Neural cell (in vitro differentiated cells): Measurements from ENCODE around the gene TXNDC16. TPM values are rescaled to one million over a fixed set of nuclear protein-coding genes. Genes with fewer than 3 reads are reported as not detected.

Experiments used
- H2AFZ ChIP-seq: fragments of 200-600, 300-800 bp; sonication (generic), shearing (Covaris generic); 2 replicates; pipeline ENCODE4 v1.6.0; 2014; ENCODE audit warnings: low read depth, mild to moderate bottlenecking, antibody characterized with exemption, low read length, moderate library complexity
- H3F3A ChIP-seq: fragments of 200-600 bp; shearing (Covaris generic); 2 replicates; pipeline ENCODE4 v1.6.1; 2016; ENCODE audit warnings: mild to moderate bottlenecking, moderate library complexity, mixed read lengths, antibody characterized with exemption, low read length; ENCODE audit not compliant: insufficient read depth, poor library complexity, severe bottlenecking
- H3K27ac ChIP-seq: fragments of 200-600, 300-800 bp; sonication (generic), shearing (Covaris generic); 2 replicates; pipeline ENCODE4 v1.5.1; 2014; ENCODE audit warnings: mild to moderate bottlenecking, low read length, moderate library complexity
- H3K27me3 ChIP-seq: fragments of 300-800, 200-600 bp; sonication (generic), shearing (Covaris generic); 2 replicates; pipeline ENCODE4 v1.6.0; 2014; ENCODE audit warnings: mild to moderate bottlenecking, low read depth, low read length, moderate library complexity; ENCODE audit not compliant: insufficient read depth
- H3K36me3 ChIP-seq: fragments of 300-800, 200-600 bp; sonication (generic), shearing (Covaris generic); 2 replicates; pipeline ENCODE4 v1.5.1; 2014; ENCODE audit warnings: mild to moderate bottlenecking, antibody characterized with exemption, low read length, moderate library complexity; ENCODE audit not compliant: insufficient read depth
- H3K4me2 ChIP-seq: fragments of 300-800, 200-600 bp; sonication (generic), shearing (Covaris generic); 2 replicates; pipeline ENCODE4 v1.6.0; 2014; ENCODE audit warnings: mild to moderate bottlenecking, low read length
- H3K4me3 ChIP-seq: fragments of 300-800, 200-600 bp; sonication (generic), shearing (Covaris generic); 2 replicates; pipeline ENCODE4 v1.5.1; 2014; ENCODE audit warnings: mild to moderate bottlenecking, low read length, moderate library complexity
- H3K79me2 ChIP-seq: fragments of 200-600 bp; shearing (Covaris generic); replicated peaks from 2 replicates; pipeline ENCODE4 v1.6.0; 2014; ENCODE audit warnings: mild to moderate bottlenecking, low read length, moderate library complexity; ENCODE audit not compliant: insufficient read depth
- H3K9ac ChIP-seq: fragments of 300-800, 200-600 bp; sonication (generic), shearing (Covaris generic); 2 replicates; pipeline ENCODE4 v1.6.1; 2016; ENCODE audit warnings: mild to moderate bottlenecking, low read length, mixed read lengths
- H3K9me2 ChIP-seq: fragments of 200-600 bp; shearing (Covaris generic); 2 replicates; pipeline ENCODE4 v1.6.1; 2016; ENCODE audit warnings: mild to moderate bottlenecking, low read length, mixed read lengths; ENCODE audit not compliant: insufficient read depth
- H3K9me3 ChIP-seq: fragments of 200-600, 300-800 bp; sonication (generic), shearing (Covaris generic); 2 replicates; pipeline ENCODE4 v1.6.1; 2016; ENCODE audit warnings: mild to moderate bottlenecking, mixed run types, low read length, moderate library complexity, mixed read lengths
- H4K20me1 ChIP-seq: fragments of 200-600 bp; shearing (Covaris generic); 2 replicates; pipeline ENCODE4 v1.6.1; 2016; ENCODE audit warnings: mild to moderate bottlenecking, mixed run types; ENCODE audit not compliant: insufficient read depth
- CTCF ChIP-seq: fragments of 450-650 bp; IDR thresholded peaks from 2 replicates; pipeline ENCODE4 v1.5.1; 2014; ENCODE audit warnings: antibody characterized with exemption, mild to moderate bottlenecking, moderate library complexity; ENCODE audit not compliant: poor library complexity, severe bottlenecking
- EP300 ChIP-seq: fragments of 450-650 bp; conservative IDR thresholded peaks from 2 replicates; pipeline ENCODE4 v1.6.1; 2014; ENCODE audit warnings: antibody characterized with exemption, mild to moderate bottlenecking, moderate library complexity; ENCODE audit not compliant: poor library complexity, severe bottlenecking
- EZH2 ChIP-seq: fragments of 200-600, 300-800 bp; shearing (Covaris generic), sonication (generic); IDR thresholded peaks from 2 replicates; pipeline ENCODE4 v1.6.1; 2014; ENCODE audit warnings: antibody characterized with exemption, low read length, borderline replicate concordance, mild to moderate bottlenecking; ENCODE audit not compliant: insufficient read depth, poor library complexity, severe bottlenecking
- MXI1 ChIP-seq: fragments of 450-650 bp; conservative IDR thresholded peaks from 2 replicates; pipeline ENCODE4 v1.6.1; 2014; ENCODE audit warnings: antibody characterized with exemption, mild to moderate bottlenecking; ENCODE audit not compliant: poor library complexity, severe bottlenecking
- SMC3 ChIP-seq: fragments of 450-650 bp; conservative IDR thresholded peaks from 2 replicates; pipeline ENCODE4 v1.6.1; 2014; ENCODE audit warnings: antibody characterized with exemption, mild to moderate bottlenecking, moderate library complexity; ENCODE audit not compliant: poor library complexity
- polyA plus RNA-seq: library from polyadenylated mRNA; depleted of rRNA; stranded (reverse); fragments of >200 nt; gene quantifications from 2 replicates; pipeline ENCODE4 v1.2.3, GENCODE V29; 2014
- TF ChIP-seq, protein P1 (sequence below): IDR thresholded peaks from 2 replicates; pipeline ENCODE4 v1.6.1; 2012; ENCODE audit warnings: borderline replicate concordance

The TXNDC16 gene
- polyA plus RNA-seq, 1 donor from 2014 or later = 58.4 TPM

GRCh38 chr14:52455291-52456088, 96.8 kb downstream of the TXNDC16 start:
- Histone ChIP-seq H3K9me3 (no peaks in the 10 kb centered on the region), H3K36me3 (no peaks in the 10 kb centered on the region), H3K27ac (no peak overlapping the region), H3F3A (no peaks in the 10 kb centered on the region), H3K9ac (no peak overlapping the region), H3K27me3 (no peaks in the 10 kb centered on the region), H3K4me2 (no peak overlapping the region), H3K4me3 (no peak overlapping the region), H3K9me2 (no peaks in the 10 kb centered on the region), H2AFZ (no peak overlapping the region), H3K79me2 (no peaks in the 10 kb centered on the region), H4K20me1 (no peaks in the 10 kb centered on the region)
- TF ChIP-seq EP300 (no peak), SMC3 (no peak), MXI1 (no peak)
- TF ChIP-seq, protein P1, sequence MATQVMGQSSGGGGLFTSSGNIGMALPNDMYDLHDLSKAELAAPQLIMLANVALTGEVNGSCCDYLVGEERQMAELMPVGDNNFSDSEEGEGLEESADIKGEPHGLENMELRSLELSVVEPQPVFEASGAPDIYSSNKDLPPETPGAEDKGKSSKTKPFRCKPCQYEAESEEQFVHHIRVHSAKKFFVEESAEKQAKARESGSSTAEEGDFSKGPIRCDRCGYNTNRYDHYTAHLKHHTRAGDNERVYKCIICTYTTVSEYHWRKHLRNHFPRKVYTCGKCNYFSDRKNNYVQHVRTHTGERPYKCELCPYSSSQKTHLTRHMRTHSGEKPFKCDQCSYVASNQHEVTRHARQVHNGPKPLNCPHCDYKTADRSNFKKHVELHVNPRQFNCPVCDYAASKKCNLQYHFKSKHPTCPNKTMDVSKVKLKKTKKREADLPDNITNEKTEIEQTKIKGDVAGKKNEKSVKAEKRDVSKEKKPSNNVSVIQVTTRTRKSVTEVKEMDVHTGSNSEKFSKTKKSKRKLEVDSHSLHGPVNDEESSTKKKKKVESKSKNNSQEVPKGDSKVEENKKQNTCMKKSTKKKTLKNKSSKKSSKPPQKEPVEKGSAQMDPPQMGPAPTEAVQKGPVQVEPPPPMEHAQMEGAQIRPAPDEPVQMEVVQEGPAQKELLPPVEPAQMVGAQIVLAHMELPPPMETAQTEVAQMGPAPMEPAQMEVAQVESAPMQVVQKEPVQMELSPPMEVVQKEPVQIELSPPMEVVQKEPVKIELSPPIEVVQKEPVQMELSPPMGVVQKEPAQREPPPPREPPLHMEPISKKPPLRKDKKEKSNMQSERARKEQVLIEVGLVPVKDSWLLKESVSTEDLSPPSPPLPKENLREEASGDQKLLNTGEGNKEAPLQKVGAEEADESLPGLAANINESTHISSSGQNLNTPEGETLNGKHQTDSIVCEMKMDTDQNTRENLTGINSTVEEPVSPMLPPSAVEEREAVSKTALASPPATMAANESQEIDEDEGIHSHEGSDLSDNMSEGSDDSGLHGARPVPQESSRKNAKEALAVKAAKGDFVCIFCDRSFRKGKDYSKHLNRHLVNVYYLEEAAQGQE = no peak

DNA sequence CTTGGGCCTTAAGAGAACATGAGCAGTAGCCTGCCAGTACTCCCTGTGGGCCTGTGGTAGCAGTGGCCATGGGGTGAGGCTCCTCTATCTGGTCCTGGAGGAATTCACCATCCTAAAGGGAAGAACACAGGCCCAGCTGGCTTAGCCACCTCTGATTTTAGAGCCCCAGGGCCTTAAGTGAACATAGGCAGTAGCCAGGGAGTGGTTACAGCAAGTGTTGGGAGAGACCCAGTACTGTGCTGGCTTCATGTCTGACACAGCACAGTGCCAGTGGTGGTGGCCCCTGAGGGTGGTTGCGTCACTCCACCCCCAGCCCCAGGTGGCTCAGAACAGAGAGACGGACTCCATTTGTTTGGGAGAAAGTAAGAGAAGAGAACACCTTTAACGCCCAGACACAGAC, 105.1 kb downstream of the TXNDC16 start:
- H3K9me3 ChIP-seq = no peaks in the 10 kb centered on the region
- no peak overlapping the region for H3K27ac ChIP-seq
- no peaks in the 10 kb centered on the region for H3F3A ChIP-seq
- H3K79me2 ChIP-seq = no peaks in the 10 kb centered on the region
- no peaks in the 10 kb centered on the region for H4K20me1 ChIP-seq
- H3K27me3 ChIP-seq = no peaks in the 10 kb centered on the region
- H3K36me3 ChIP-seq = no peaks in the 10 kb centered on the region
- no peak overlapping the region for H3K9ac ChIP-seq
- H3K4me3 ChIP-seq = no peak overlapping the region
- H2AFZ ChIP-seq = no peak overlapping the region
- H3K4me2 ChIP-seq = no peak overlapping the region
- TF ChIP-seq MXI1 = no peak
- TF ChIP-seq EZH2 = no peak
- no peaks in the 10 kb centered on the region for H3K9me2 ChIP-seq

GRCh38 chr14:52446355-52446754, 106.0 kb downstream of the TXNDC16 start:
- TF ChIP-seq CTCF = no peak
- Histone ChIP-seq H3F3A (no peaks in the 10 kb centered on the region), H4K20me1 (no peaks in the 10 kb centered on the region)

More at GRCh38 chr14:52446355-52446754, 106.0 kb downstream of the TXNDC16 start:
- Histone ChIP-seq H3K79me2 (no peaks in the 10 kb centered on the region), H3K36me3 (no peaks in the 10 kb centered on the region), H2AFZ (no peak overlapping the region), H3K27me3 (no peaks in the 10 kb centered on the region), H3K4me2 (no peak overlapping the region), H3K9me3 (no peaks in the 10 kb centered on the region), H3K9ac (no peak overlapping the region), H3K4me3 (no peak overlapping the region), H3K27ac (no peak overlapping the region), H3K9me2 (no peaks in the 10 kb centered on the region)
